GM12892 (cell line): ENCODE data around the gene NINL.

Experiments
- POLR2A ChIP-seq: IDR thresholded peaks from 2 replicates; pipeline ENCODE4 v1.6.1; 2011; ENCODE audit warnings: low read depth, low read length, control low read depth
- POLR2AphosphoS5 ChIP-seq: IDR thresholded peaks from 2 replicates; pipeline ENCODE4 v1.6.1; 2011; ENCODE audit warnings: low read depth, low read length, control low read depth

DNA sequence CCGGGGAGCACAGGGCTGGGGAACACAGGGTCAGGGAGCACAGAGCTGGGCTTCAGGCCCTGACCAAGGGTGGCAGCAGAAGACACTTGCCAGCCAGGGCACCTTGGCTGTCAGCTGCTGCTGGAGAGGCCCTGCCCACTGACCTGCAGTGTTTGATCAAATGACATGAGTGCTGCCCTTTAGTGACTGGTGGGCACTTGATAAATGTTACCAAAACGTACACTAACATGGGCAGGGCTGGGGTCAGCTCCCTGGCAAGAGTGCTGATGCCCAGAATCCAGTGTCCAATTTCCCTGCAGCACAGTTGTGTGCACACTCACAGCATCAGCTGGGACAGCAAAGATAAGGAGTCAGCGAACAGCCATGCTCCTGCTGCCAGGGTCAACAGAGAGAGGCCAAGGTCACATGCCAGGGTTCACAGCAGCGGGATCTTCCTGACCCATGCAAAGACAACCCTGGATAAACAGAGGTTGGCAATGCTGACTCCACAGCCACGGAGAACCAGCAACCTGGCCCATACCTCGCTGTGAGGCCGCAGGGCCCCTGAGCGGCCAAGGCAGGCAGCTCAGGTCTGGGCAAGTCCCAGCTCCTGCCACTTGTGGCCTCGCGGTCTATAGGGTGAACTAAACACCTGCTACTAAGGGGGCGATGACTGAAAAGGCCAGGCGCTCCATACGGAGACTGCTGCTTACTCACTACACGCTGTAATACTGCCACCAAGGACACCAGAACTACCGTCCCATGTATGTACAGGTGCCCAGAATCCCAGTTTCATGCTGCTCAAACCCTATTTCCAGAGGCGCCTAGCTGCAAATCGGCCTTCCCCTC lies 46.3 kb downstream of the NINL start:
- TF ChIP-seq POLR2AphosphoS5 (no peak), POLR2A (no peak)
